GM12878 (cell line): ENCODE data around the gene MXD4.

Experiments used
- CTCF ChIP-seq, 3 experiments: IDR thresholded peaks in 2 of 3; conservative IDR thresholded peaks in 1 of 3; 2 replicates each; pipeline ENCODE4 v1.5.1; 2011; ENCODE audit warnings: low read depth in 3 of 3, low read length in 3 of 3, mild to moderate bottlenecking in 3 of 3, control low read depth in 2 of 3, moderate library complexity in 2 of 3, inconsistent platforms in 1 of 3, mixed read lengths in 1 of 3; ENCODE audit not compliant: control insufficient read depth in 2 of 3, insufficient read depth in 1 of 3; ENCODE audit errors: extremely low read depth in 1 of 3
- EGR1 ChIP-seq, 2 experiments: IDR thresholded peaks; 1 replicate in 1 of 2; 2 replicates in 1 of 2; pipeline ENCODE4 v1.6.1; 2011 to 2012; ENCODE audit warnings: low read depth in 2 of 2, low read length in 2 of 2, borderline replicate concordance in 1 of 2, mild to moderate bottlenecking in 1 of 2, moderate library complexity in 1 of 2
- EP300 ChIP-seq, 2 experiments: fragments of 150-350 bp in 1 of 2; IDR thresholded peaks; 2 replicates each; pipeline ENCODE4 v1.6.1; 2011 to 2012; ENCODE audit warnings: low read depth in 2 of 2, low read length in 2 of 2, borderline replicate concordance in 1 of 2, improper control_type of control experiment in 1 of 2, inconsistent platforms in 1 of 2; ENCODE audit not compliant: control insufficient read depth in 1 of 2
- IRF4 ChIP-seq: IDR thresholded peaks from 2 replicates; pipeline ENCODE4 v1.6.1; 2011; ENCODE audit warnings: low read depth, low read length
- KAT2A ChIP-seq: conservative IDR thresholded peaks from 2 replicates; pipeline ENCODE4 v1.6.1; 2011; ENCODE audit warnings: low read depth, low read length; ENCODE audit not compliant: control insufficient read depth
- PAX5 ChIP-seq: IDR thresholded peaks from 2 replicates; pipeline ENCODE4 v1.6.1; 2011; ENCODE audit warnings: low read depth, low read length, borderline replicate concordance
- POLR2A ChIP-seq: IDR thresholded peaks from 2 replicates; pipeline ENCODE4 v1.6.1; 2011; ENCODE audit warnings: low read depth, mild to moderate bottlenecking, low read length

- no peak for TF ChIP-seq EP300 (IDR thresholded peaks at IDR 0.05; ENCODE audit: borderline replicate concordance in 1 of 2, control insufficient read depth in 1 of 2, low read depth in 2 of 2, low read length in 2 of 2)
- TF ChIP-seq EGR1 (IDR thresholded peaks at IDR 0.05; ENCODE audit: borderline replicate concordance in 1 of 2, low read depth in 2 of 2, low read length in 2 of 2) = no peak
- no peak for TF ChIP-seq CTCF (IDR thresholded peaks at IDR 0.05 in 2 of 3, conservative IDR thresholded peaks at IDR 0.05 in 1 of 3; ENCODE audit: control insufficient read depth in 2 of 3, extremely low read depth in 1 of 3, insufficient read depth in 1 of 3, low read depth in 3 of 3, low read length in 3 of 3)
- no peak for TF ChIP-seq IRF4
- no peak for TF ChIP-seq POLR2A
- no peak for TF ChIP-seq KAT2A
- TF ChIP-seq PAX5 = no peak
Measured at GRCh38 chr4:2269206-2269531, 7.3 kb upstream of the MXD4 start.
